VCaP (cell line): ENCODE measurements around the gene KNDC1.
"Not testable (repeated sequence)": the region's sequence is repeated elsewhere in the genome, so short reads cannot be mapped to it uniquely, and the experiment has no call there.

ENCODE experiments used
- H3K27ac ChIP-seq: fragments of 450-650 bp; 2 replicates; pipeline ENCODE4 v1.5.1; 2017
- TF ChIP-seq, protein P1 (sequence below): fragments of 450-650 bp; conservative IDR thresholded peaks from 2 replicates; pipeline ENCODE4 v1.5.1; 2017; ENCODE audit warnings: mild to moderate bottlenecking, moderate library complexity

KNDC1 gene

DNA sequence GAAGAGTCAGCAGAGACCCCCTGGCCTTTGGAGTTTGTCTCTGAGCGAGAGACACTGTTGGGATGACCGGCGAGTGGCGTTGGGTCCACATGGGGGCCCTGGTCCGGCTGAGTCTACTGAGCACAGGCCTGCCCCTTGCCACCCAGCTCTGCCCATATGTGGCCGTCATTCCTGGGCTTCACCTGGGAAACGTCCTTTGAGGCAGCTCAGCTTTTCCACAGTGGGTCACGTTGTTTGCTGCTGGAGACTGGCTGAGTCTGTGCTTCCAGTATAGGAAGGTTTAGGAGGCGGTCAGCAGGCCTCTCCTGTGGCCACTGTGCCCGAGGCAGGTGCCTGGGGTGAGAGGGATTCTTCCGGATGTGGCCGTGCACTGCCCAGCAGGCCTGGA lies 99.6 kb downstream of the KNDC1 start:
- no peak overlapping the region for H3K27ac ChIP-seq
- TF ChIP-seq, protein P1, sequence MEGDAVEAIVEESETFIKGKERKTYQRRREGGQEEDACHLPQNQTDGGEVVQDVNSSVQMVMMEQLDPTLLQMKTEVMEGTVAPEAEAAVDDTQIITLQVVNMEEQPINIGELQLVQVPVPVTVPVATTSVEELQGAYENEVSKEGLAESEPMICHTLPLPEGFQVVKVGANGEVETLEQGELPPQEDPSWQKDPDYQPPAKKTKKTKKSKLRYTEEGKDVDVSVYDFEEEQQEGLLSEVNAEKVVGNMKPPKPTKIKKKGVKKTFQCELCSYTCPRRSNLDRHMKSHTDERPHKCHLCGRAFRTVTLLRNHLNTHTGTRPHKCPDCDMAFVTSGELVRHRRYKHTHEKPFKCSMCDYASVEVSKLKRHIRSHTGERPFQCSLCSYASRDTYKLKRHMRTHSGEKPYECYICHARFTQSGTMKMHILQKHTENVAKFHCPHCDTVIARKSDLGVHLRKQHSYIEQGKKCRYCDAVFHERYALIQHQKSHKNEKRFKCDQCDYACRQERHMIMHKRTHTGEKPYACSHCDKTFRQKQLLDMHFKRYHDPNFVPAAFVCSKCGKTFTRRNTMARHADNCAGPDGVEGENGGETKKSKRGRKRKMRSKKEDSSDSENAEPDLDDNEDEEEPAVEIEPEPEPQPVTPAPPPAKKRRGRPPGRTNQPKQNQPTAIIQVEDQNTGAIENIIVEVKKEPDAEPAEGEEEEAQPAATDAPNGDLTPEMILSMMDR = no peak

DNA sequence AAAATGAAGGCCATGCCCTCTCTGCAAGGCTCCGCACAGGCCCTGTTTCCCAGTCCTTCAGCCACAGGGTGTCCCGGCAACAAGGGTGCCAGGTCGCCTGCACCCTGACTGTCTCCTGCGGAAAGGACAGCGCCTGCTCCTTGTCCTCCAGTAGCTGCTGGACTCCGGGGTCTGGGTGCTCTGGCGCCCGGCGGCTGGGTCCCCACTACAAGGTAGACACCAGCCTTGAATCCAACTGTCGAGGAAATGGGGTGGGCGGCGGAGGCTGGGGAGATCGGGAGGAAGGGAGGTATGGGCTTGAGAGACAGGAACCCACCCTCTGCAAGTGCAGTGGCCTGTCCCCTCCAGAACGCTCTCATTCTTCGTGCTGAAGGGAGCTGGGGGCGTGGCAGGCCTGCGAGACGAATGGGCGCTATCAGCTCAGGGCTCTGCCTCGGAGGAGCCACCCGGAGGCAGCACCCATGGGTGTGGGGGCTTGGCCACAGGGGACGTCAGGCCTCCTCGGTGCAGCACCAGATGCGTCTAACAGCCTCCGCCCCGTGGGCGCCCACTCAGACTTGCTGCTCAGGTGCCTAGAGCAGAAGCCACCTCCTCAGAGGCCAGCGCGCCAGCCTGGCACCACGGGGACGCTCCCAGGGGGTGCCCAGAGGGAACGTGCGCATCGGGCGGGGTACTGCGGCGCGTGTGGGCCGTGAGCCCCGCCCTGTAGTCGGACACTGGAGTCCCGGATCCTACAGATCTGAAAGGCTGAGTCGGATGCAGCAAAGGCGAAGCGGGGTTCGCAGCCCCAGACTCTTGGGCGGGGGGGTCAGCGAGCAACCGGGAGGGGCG lies 101.1 kb downstream of the KNDC1 start:
- TF ChIP-seq, protein P1 = no peak
- peak overlapping the region; percentile 81 for H3K27ac ChIP-seq

DNA sequence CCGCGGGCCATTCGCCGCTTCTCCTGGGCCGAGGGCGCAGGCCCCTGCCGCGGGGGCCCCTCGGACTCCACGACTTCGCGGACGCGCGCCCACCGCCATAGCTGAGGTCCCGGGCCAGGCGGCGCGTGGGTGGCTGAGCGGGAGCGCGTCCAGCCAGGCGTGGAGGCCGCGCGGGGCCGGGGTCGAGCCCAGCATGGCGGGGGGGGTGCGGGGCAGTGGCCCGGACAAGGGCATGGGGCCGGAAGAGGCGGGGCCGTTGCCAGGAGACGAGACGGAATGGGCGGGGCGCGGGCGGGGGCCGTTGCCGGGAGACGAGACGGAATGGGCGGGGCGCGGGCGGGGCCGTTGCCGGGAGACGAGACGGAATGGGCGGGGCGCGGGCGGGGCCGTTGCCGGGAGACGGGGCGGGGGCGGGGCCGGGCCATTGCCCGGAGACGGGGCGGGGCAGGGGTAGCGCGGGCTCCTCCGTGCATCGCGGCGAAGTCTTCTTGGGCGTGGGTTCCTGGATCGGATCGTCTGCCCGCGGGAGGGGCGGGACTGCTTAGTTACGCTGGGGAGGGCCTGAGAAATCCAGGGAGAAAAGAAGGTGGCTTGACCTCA lies 101.8 kb downstream of the KNDC1 start:
- TF ChIP-seq, protein P1 = no peak
- H3K27ac ChIP-seq = peak overlapping the region; percentile 81

DNA sequence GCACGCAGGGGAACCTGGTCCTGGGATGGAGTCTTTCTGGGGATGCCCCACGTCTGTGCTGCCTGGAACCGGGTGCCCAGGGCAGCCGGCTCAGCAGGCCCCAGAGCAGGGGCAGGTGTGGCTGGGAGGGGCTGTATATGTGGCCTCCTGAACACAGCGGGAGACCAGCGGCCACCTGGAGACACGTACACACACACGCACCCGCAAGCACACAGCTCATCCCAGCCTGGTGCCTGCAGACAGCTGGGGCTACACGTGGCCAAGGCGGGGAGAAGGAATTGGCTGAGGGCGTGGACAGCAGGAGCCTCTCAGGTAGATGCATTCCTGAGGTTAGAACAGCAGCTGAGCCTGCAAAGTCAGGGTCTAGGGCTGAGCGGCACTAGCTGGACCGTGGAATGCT lies 102.7 kb downstream of the KNDC1 start:
- no peak overlapping the region for H3K27ac ChIP-seq
- TF ChIP-seq, protein P1 = no peak

DNA sequence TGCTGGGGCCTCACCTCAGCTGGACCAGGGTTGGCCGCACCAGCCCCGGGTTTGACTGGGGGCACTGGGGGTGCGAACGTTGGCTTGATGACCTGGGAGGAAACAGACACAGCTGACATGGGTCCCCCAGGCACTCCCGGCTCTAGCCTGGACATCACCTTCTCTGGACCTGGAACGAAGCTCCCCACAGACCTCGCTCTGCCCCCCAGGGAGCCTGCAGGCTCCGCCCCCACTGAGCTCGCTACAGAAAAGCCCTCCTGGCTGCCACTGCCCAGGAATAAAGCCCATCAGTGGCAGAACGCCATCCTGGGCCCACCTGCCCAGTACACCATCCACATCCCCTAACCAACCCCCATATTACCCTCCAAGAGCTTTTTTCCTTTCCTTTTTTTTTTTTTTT lies 103.7 kb downstream of the KNDC1 start:
- TF ChIP-seq, protein P1 = no peak
- no peak overlapping the region for H3K27ac ChIP-seq

DNA sequence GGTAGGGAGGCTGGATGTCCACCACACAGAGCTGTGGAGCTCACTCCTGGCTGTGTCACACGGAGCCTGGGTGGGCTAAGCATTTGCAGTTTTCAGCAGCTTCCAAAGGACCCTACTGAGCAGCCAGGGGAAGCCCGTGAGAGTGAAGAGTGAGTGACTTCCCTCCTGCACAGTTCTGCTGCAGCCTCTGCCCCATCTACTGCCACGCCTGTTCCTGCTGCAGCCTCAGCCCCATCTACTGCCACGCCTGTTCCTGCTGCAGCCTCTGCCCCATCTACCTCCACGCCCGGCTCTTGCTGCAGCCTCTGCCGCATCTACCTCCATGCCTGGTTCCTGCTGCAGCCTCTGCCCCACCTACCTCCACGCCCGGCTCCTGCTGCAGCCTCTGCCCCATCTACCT lies 104.4 kb downstream of the KNDC1 start:
- TF ChIP-seq, protein P1 = no peak

DNA sequence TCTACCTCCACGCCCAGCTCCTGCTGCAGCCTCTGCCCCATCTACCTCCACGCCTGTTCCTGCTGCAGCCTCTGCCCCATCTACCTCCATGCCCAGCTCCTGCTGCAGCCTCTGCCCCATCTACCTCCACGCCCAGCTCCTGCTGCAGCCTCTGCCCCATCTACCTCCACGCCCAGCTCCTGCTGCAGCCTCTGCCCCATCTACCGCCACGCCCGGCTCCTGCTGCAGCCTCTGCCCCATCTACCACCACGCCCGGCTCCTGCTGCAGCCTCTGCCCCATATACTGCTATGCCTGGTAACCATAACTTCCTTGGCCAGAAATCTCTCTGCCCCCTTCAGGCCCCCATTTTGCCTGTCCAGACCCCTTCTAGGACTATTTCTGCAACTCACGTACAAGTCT lies 105.0 kb downstream of the KNDC1 start:
- H3K27ac ChIP-seq = not testable (repeated sequence)

More for the DNA sequence above, 104.4 kb downstream of the KNDC1 start:
- H3K27ac ChIP-seq = no peak overlapping the region
